Measurements from ENCODE around the gene TMEM131.

- TF ChIP-seq EZH2 (IDR thresholded peaks at IDR 0.05) (no peak), CTCF (IDR thresholded peaks at IDR 0.05) (no peak)
Measured at GRCh38 chr2:97728091-97728731, 267.5 kb downstream of the TMEM131 start.
